ENCODE measurements around the gene PCGF1.

Gene PCGF1

DNA sequence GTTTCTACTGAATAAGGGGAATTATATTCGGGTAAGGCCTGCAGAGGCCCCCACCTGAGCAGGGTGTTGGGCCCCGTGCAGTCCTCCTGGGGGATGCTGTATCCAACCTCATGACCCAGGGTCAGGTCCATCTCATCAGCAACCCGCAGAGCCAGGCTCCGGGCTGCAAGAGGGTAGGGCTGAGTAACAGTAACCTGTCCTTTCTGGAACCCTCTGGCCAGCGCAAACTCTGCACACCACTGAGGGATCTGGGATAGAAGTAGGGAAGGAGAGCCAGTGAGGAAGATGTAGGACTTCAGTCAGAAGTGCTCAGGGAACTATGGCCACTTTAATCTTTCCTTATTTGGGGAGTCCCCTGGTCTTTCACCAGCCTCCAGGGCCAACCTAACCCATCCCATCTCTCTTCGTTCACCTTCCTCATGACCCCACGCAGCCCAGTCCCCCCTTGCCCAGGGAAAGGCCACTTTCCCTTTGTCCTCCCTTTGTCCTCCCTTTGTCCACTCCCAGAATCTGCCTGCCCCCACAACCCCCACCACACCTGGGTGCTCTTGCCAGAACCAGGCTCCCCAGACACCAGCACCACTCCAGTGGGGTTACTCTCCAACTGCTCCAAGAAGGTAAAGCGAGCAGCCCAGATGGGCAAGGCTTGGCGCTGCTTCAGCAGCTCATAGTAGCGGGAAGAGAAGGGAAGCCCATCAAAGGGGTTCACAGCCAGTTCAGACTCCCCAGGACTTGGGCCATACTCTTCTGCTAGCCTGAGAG is 17.6 kb upstream of the PCGF1 start:
- TF ChIP-seq CTCF (IDR thresholded peaks at IDR 0.05; ENCODE audit: low read depth, low read length), result no peak
- no peak for DNase-seq (ENCODE audit: extremely low read depth, low read depth)

DNA sequence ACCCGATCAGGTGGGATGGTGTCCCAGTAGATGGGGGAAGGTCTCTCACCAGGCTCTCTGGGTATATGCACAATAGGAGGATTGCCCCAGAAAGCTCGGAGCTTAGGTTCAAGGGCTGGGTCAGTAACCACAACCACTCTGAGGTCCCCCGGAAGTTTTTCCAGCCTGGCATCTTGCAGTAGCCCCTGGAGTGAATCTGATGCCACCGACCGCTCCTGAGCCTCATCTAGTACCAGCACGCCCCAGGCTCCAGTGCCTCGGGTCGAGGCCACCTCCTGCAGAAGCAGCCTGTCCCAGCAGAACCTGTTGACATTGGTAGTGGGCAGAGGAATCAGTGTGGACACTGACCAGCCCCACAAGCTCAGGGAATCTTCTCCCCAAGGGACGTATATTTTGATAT is 16.5 kb upstream of the PCGF1 start:
- no peak for TF ChIP-seq CTCF (IDR thresholded peaks at IDR 0.05; ENCODE audit: low read depth, low read length)
- no peak for DNase-seq (ENCODE audit: extremely low read depth, low read depth)

DNA sequence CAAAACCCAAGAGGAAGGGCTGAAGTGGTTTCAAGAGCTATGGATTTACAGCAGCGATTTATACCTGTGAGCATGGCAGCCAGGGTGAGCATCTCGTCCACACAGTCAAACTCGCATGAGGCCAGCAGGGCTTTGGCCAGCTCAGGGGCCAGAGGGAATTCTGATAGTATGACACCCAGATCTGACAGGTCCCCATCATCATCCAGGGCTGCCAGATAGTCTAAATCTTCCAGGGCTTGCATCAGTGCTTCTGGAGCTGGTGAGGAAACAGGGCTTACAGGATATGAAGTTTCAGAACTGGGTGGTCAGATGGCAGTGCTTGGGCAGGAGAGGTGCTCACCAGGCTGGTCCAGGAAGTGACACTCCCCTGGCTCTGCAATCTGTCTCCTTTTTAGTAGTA is 15.0 kb upstream of the PCGF1 start:
- no peak for TF ChIP-seq CTCF (IDR thresholded peaks at IDR 0.05; ENCODE audit: low read depth, low read length)

DNA sequence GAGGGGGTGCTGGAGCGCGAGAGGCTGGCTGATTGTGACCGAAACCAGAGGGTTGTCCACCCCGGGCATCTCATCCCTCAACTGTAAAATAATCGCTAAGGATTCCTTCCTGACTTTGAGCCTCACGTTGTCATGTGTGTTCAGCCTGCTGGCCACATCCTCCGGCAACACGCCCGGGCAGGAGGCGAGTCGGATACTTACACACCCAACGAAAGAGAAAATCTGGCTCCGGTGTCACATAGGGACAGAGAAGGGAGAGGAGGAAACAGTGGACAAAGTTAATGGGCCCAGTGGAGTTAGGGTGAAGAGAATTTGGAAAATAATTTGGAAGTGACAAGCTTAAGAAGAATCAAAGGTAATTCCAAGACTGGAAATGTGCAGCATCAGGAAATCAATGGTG is 9.2 kb upstream of the PCGF1 start:
- no peak for TF ChIP-seq CTCF (IDR thresholded peaks at IDR 0.05; ENCODE audit: low read depth, low read length)
- no peak for DNase-seq (ENCODE audit: extremely low read depth, low read depth)

More for the DNA sequence above, 15.0 kb upstream of the PCGF1 start:
- DNase-seq (ENCODE audit: extremely low read depth, low read depth), result no peak

DNA sequence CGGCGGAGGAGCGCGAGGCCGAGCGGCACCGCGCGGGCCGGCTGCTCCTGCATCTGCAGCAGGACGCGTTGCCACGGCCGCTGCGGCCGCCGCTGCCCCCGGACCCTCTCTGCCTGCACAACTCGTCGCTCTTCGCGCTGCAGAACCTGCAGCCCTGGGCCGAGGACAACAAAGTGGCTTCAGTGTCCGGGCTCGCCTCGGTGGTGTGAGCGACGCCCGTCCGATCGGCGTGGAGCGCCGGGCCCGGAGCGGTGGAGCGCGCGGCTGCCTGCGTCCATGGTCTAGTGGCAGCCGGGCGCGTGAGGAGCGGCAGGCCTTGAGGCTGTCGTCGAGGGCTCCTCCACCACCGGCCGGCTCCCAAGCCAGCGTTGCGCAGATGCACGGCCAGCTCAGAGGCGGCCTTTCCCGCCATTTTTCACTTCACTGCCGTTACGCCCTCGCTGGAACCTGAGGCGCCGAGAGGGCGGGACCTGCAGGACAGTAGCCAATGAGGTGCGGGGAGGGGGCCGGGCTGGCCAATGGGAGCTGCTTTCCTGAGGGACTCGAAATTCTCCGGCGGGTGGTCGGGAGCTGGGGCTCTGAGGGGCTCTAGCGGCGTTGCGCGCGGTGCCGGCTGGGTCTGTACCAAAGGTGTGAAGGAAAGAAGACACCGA is 8.6 kb upstream of the PCGF1 start:
- no peak for DNase-seq (ENCODE audit: extremely low read depth, low read depth)

GRCh38 chr2:74515271-74515980 is 7.9 kb upstream of the PCGF1 start:
- no peak for DNase-seq (ENCODE audit: extremely low read depth, low read depth)
- no peak for TF ChIP-seq CTCF (IDR thresholded peaks at IDR 0.05; ENCODE audit: low read depth, low read length)

More for the DNA sequence above, 8.6 kb upstream of the PCGF1 start:
- TF ChIP-seq CTCF (IDR thresholded peaks at IDR 0.05; ENCODE audit: low read depth, low read length), result no peak
